SW 1271 (cell line): ENCODE data around the gene SMYD1.

Experiments used
- DNase-seq, 2 experiments: peaks; one replicate each; lab custom pipeline; 2025; lab: John Stamatoyannopoulos, UW

Gene SMYD1

GRCh38 chr2:88123164-88123974 is 55.7 kb downstream of the SMYD1 start:
- DNase-seq = no peak

- DNase-seq = no peak
These were observed 56.6 kb downstream of the SMYD1 start for GRCh38 chr2:88123975-88124917.

DNA sequence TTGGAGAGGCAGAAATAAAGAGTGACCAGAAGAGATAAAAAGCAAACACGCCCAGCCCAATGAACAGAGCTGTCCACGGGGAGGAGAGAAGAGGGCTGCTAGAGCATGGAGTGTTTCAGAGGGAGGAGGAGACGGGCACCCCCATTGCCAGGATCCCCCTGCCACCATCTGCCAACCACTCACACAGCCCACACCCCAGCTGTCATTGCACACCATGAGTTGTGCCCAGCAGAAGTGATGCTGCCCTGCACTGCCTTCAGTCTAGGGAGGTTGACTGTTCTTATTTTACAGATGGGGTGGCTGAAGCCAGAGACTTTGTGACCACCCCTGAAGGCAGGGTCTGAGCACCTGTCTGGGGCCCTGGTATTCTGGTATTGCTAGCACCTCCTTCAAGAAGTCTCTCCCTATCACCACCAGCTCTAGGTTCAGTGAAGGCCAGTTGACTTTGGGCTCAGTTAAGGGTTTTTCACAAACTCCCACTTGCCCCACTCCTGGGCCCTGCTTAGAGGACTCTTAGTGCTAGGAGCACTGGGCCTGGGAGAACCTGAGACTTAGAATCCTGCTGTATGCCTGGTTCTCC is 57.8 kb downstream of the SMYD1 start:
- DNase-seq = no peak

- DNase-seq = no peak
These were observed 58.5 kb downstream of the SMYD1 start for GRCh38 chr2:88125924-88126771.

DNA sequence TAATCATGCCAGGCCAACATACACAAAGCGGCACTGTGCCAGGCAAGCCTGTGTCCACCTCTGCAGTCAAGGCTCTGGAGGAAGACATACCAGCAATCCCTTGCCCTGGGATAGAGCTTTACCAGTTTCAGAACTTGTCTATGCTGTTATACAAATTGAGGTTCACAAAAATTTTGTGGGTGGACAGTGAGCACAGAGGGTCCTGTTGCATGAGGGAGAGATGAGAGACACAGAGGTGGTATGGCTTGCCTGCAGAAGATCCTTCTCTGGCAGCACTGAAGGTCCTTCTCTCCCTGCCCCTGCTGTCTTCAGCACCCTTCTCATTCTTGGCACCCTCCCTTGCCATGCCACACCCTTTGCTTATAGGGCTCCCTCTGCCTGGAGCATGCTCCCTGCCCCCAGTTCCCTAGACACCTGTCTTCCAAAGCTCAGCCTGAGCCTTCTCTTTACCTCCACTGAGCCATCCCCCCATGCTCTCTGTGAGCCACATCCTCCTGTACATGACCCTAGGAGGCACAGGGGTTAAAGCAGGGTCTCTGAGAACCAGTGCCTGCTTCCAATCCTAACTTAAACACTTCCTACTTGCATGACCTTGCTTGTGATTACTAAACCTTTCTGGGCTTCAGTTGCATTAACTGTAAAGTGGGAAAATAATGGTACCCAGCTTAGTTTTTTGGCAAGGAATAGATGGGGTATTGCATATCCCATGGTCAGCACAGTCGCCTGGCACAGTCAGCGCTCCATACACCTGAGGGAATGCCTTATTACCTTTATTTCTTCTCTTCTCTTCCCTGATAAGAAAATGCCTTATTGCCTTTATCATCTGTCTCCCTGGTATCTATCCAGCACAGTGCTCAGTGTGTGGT is 59.4 kb downstream of the SMYD1 start:
- DNase-seq = no peak

DNA sequence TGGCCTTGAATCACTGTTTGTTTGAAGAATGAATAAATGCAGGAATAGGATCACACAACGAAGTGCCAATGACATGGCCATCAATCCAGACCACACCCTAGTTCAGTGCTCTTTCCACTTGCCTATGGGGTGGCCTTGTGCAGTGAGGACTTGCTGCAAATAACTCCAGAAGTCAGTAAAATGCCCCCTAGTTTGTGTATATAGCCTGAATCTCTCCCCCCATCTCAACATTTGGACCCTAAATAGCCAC is 59.9 kb downstream of the SMYD1 start:
- DNase-seq = no peak

DNA sequence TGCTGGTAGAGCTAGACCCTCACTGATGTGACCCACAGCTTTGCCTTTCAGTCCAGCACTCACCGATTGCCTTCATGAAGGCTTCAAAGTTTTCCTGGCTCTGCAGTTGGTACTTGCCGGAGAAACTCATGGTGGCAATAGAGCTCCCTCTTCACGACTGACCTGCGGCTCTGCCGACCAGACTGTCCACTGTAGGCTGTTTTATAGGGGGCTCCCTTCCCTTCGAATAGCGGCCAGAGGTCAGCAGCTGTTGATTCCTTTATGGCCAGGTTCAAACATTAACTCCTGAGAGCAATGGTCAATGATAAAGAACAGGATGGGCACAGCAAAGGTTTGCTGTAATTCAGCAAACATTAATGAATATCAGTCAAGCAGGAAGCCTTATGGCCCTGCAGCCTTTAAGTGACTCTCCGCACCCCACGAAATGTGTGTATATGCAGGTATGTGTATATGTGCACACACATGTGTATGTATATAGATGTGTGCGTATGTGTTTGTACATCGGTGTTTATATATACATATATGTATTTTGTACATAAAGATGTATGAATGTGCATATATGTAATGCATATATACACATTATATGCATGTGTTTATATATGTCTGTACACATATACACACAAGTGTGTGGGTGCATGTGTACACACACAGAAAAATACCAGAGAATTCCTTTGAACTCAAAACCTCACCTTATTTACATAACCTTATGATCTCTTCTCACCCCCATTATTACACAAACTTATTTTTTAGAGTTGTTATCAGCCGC is 60.4 kb downstream of the SMYD1 start, which contains the start of gene FABP1:
Gene FABP1, minus strand, starts transcription at position 175 of the 766 bp plus-strand sequence. Its CDS starts 45 bp downstream, at position 130.
- DNase-seq = no peak

DNA sequence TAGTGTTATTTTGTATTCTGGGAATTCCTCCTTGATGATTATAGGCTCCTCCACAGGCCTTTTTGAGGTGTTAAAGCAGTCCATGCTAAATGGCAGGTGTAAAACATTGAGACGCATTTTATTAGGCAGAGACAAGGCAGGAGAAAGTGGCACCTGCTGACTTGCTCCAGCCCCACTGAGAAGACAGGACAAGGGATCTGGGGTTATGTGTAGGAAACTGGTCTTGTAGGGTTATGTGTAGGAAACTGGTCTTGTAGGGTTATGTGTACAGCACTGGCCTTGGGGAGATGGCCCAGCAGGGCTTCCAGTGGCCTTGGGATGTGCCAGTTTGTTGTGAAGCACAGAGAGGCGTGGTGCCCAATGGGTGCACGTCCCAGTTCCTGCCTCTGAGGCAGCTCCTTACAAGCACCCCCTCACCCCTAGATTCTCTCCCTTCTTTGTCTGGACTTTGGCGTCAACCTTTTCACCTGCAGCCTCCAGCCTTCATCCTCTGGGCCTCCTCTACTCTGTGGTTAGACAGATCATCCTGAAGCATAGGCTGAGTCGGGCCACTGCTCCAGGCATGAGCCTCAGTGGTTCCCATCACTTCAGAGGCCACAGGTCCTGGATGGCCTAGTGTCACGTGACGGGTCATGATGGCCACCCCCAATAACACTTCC is 61.2 kb downstream of the SMYD1 start:
- DNase-seq = no peak

- no peak for DNase-seq
These were observed 61.8 kb downstream of the SMYD1 start for GRCh38 chr2:88129313-88129959.

DNA sequence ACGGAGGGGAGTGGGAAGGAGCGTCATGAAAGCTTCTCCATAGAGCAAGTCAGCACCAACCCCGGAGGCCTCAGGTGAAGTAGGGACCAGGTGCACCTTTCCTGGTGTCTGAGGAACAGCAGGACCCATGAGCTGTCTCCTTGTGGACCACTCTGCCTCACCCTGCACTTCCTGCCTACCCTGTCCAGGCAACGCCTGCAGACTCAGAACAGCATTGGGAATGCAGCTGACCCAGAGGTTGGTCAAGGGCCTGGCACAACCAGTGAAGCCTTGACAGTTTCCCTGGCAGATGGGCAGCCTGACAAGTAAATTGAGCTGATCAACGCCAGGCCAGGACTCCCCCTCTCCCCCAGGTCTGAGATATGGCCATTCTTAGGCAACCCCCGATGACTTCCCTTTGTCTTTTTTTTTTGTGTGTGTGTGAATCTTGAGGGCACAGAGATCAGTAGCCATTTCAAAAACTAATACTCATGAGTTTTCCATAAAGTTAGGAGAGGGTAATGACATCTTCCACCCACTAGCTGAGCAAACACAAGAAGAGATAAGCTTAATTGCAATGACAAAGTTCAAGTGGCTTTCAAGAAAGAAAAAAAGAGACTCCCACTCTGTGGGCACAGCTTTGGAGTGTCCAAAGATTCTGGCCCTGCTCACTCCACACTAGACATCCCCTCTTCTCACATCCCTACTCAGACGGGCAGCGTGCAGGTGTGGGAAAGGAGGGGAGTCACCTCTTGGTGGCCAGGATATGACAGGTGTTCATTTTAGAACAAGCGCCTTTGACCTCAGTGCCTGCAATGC is 63.8 kb downstream of the SMYD1 start:
- no peak for DNase-seq

DNA sequence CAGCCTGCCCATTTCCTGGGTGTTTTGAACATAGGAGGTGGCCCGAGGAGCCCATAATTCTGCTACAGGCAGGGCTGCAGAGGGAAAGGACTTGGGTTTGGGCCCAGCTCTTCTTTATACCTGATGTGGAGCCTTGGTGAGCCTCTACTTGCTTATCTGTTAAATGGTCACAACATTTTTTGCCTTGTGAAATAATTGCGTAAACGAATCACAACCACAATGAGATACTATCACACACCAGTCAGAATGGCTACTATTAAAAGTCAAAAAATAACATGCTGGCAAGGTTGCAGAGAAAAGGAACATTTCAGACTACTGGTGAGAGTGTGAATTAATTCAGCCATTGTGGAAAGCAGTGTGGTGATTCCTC is 64.4 kb downstream of the SMYD1 start:
- DNase-seq = no peak

DNA sequence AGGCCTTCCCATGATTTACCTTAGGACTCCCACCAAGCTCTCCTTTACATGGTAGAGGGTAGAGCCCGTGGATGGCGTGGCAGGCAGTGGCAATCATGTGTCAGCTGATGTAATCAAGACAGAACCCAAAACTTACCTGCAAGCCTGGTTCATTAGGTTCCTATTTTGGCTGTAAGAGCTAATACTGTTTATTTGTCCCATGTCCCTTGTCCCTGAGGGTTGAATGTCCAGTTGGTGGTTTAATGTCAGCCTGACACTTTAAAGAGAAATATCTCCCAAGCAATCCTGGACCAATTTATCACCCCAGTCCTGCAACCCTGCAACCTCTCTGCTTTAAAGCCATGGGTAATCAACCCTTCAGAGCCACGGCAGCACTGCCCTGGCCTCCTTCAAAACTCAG is 66.2 kb downstream of the SMYD1 start:
- no peak for DNase-seq

GRCh38 chr2:88136817-88137216 is 69.2 kb downstream of the SMYD1 start:
- DNase-seq = no peak

- DNase-seq = no peak
These were observed 70.2 kb downstream of the SMYD1 start for GRCh38 chr2:88137833-88138232.

GRCh38 chr2:88139203-88139702 is 71.6 kb downstream of the SMYD1 start:
- DNase-seq = no peak

- no peak for DNase-seq
These were observed 72.2 kb downstream of the SMYD1 start for GRCh38 chr2:88139804-88140203.

DNA sequence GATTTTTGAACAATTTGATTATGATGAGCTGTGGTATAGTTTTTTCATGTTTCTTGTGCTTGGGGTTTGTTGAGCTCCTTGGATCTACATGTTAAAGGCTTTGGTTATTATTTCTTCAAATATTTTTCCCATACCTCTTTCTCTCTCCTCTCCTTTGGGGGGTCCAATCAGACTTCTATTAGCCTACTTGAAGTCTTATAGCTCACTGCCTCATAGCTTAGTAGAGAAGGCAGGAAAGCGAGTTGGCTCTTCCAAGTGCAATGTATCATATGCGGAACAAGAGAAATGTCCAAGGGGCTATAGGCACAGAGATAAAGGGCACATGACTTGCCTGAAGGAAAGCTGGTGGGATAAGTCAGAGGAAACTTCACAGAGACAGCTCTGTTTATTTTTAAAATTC is 74.3 kb downstream of the SMYD1 start:
- DNase-seq = no peak

- no peak for DNase-seq
These were observed 76.6 kb downstream of the SMYD1 start for GRCh38 chr2:88144271-88144670.
